H1 (cell line): Measurements from ENCODE around the gene IL1R1. TPM values are rescaled to one million over a fixed set of nuclear protein-coding genes. Genes with fewer than 3 reads are reported as not detected.
"Not testable (repeated sequence)": the region's sequence is repeated elsewhere in the genome, so short reads cannot be mapped to it uniquely, and the experiment has no call there.

ENCODE experiments used
- CTCF ChIA-PET: fragments of 300-600 bp; sonication (Branson Sonifier 250); formaldehyde crosslinking; loops from one replicate; lab custom pipeline; 2021; ENCODE audit not compliant: partially characterized antibody; lab: Charles Lee
- POLR2A ChIA-PET: fragments of 300-600 bp; sonication (Branson Sonifier 250); formaldehyde crosslinking; loops from one replicate; lab custom pipeline; 2021; ENCODE audit warnings: inconsistent platforms; ENCODE audit not compliant: partially characterized antibody; lab: Charles Lee
- DNase-seq, 2 experiments: peaks; one replicate each; pipeline versions ENCODE4 v3.0.0 to v3.0.0-alpha.2; 2010 to 2022; ENCODE audit warnings: low spot score in 2 of 2, low read depth in 1 of 2, mixed read lengths in 1 of 2
- FAIRE-seq: peaks from 2 replicates; lab custom pipeline; 2011; peaks lifted over from hg19 to GRCh38; lab: Jason Lieb, UNC
- H2AFZ ChIP-seq: 2 replicates; pipeline ENCODE4 v1.8.1; 2012; ENCODE audit warnings: low read length, inconsistent platforms
- H2AK5ac ChIP-seq: 2 replicates; pipeline ENCODE4 v1.6.1; 2013; ENCODE audit warnings: low read depth, low read length
- H2BK120ac ChIP-seq: replicated peaks from 2 replicates; pipeline ENCODE3; 2013; ENCODE audit warnings: low read depth, low read length, inconsistent platforms
- H2BK12ac ChIP-seq: 2 replicates; pipeline ENCODE4 v1.6.1; 2013; ENCODE audit warnings: low read depth, low read length
- H2BK15ac ChIP-seq: 2 replicates; pipeline ENCODE4 v1.6.1; 2013; ENCODE audit warnings: low read length
- H2BK20ac ChIP-seq: 2 replicates; pipeline ENCODE4 v1.6.1; 2013; ENCODE audit warnings: low read length
- H2BK5ac ChIP-seq: 2 replicates; pipeline ENCODE4 v1.6.1; 2013; ENCODE audit warnings: low read depth, low read length
- H3K14ac ChIP-seq: 2 replicates; pipeline ENCODE4 v1.6.1; 2013; ENCODE audit warnings: inconsistent platforms; ENCODE audit not compliant: insufficient read length
- H3K18ac ChIP-seq: 2 replicates; pipeline ENCODE4 v1.6.1; 2013; ENCODE audit warnings: low read length; ENCODE audit errors: extremely low read depth
- H3K23ac ChIP-seq: 2 replicates; pipeline ENCODE4 v1.6.1; 2013; ENCODE audit warnings: inconsistent platforms; ENCODE audit not compliant: insufficient read length
- H3K23me2 ChIP-seq: 2 replicates; pipeline ENCODE4 v1.6.1; 2013; ENCODE audit warnings: low read depth, low read length
- H3K27ac ChIP-seq: 2 replicates; pipeline ENCODE4 v1.6.1; 2011; ENCODE audit warnings: low read depth, low read length, inconsistent platforms
- H3K27me3 ChIP-seq, 4 experiments: replicated peaks in 1 of 4; 1 replicate in 1 of 4; 2 replicates in 3 of 4; pipeline versions ENCODE4 v1.6.1 to v1.8.1; 2011 to 2013; ENCODE audit warnings: low read length in 3 of 4, mild to moderate bottlenecking in 3 of 4, inconsistent platforms in 2 of 4, mixed read lengths in 2 of 4, moderate library complexity in 1 of 4; ENCODE audit not compliant: control insufficient read depth in 3 of 4, insufficient read depth in 3 of 4; ENCODE audit errors: extremely low read depth in 1 of 4
- H3K36me3 ChIP-seq, 4 experiments: 2 replicates each; pipeline versions ENCODE4 v1.6.1 to v1.8.1; 2011 to 2013; ENCODE audit warnings: mild to moderate bottlenecking in 4 of 4, low read length in 3 of 4, moderate library complexity in 2 of 4, control low read depth in 1 of 4, inconsistent platforms in 1 of 4; ENCODE audit not compliant: insufficient read depth in 4 of 4, control insufficient read depth in 2 of 4
- H3K4ac ChIP-seq: replicated peaks from 2 replicates; pipeline ENCODE3; 2013; ENCODE audit warnings: low read length, low read depth, mixed read lengths, inconsistent platforms; ENCODE audit not compliant: insufficient read length
- H3K4me1 ChIP-seq, 4 experiments: replicated peaks in 1 of 4; 1 replicate in 1 of 4; 2 replicates in 3 of 4; pipeline versions ENCODE4 v1.6.1 to v1.8.1; 2011 to 2013; ENCODE audit warnings: low read length in 3 of 4, inconsistent platforms in 2 of 4, mixed read lengths in 1 of 4; ENCODE audit not compliant: insufficient read depth in 4 of 4, control insufficient read depth in 3 of 4
- H3K4me2 ChIP-seq, 2 experiments: 2 replicates each; pipeline versions ENCODE4 v1.6.1 to v1.8.1; 2011 to 2013; ENCODE audit warnings: low read depth in 2 of 2, low read length in 2 of 2, control low read depth in 1 of 2, inconsistent platforms in 1 of 2, mild to moderate bottlenecking in 1 of 2; ENCODE audit not compliant: insufficient read depth in 1 of 2
- H3K4me3 ChIP-seq, 4 experiments: fragments of 200-600, 300-600 bp in 1 of 4; sonication (generic), shearing (Covaris generic), sonication (Bioruptor Twin) in 1 of 4; 2 replicates each; pipeline versions ENCODE4 v1.5.1 to v1.8.1; 2011 to 2016; ENCODE audit warnings: low read length in 4 of 4, low read depth in 3 of 4, control low read depth in 2 of 4, inconsistent platforms in 2 of 4, mild to moderate bottlenecking in 2 of 4, mixed read lengths in 1 of 4, moderate library complexity in 1 of 4; ENCODE audit not compliant: insufficient read depth in 2 of 4; ENCODE audit errors: extremely low read depth in 1 of 4
- H3K56ac ChIP-seq: replicated peaks from 2 replicates; pipeline ENCODE3; 2013; ENCODE audit warnings: low read depth, mild to moderate bottlenecking, mixed read lengths, low read length, inconsistent platforms; ENCODE audit not compliant: insufficient read length
- H3K79me1 ChIP-seq: 2 replicates; pipeline ENCODE4 v1.6.1; 2013; ENCODE audit warnings: low read depth, low read length, control low read depth
- H3K79me2 ChIP-seq, 2 experiments: 2 replicates each; pipeline versions ENCODE4 v1.6.1 to v1.8.1; 2012 to 2013; ENCODE audit warnings: low read length in 2 of 2, mild to moderate bottlenecking in 2 of 2, inconsistent platforms in 1 of 2; ENCODE audit not compliant: insufficient read depth in 2 of 2, control insufficient read depth in 1 of 2
- H3K9ac ChIP-seq, 4 experiments: replicated peaks in 1 of 4; 1 replicate in 1 of 4; 2 replicates in 3 of 4; pipeline versions ENCODE4 v1.6.1 to v1.8.1; 2011 to 2013; ENCODE audit warnings: low read depth in 3 of 4, low read length in 3 of 4, control low read depth in 2 of 4, mild to moderate bottlenecking in 2 of 4, moderate library complexity in 2 of 4, inconsistent platforms in 1 of 4; ENCODE audit errors: extremely low read depth in 1 of 4
- H3K9me3 ChIP-seq, 2 experiments: 2 replicates each; pipeline versions ENCODE4 v1.6.1 to v1.8.1; 2012 to 2013; ENCODE audit warnings: mild to moderate bottlenecking in 2 of 2, moderate library complexity in 2 of 2, control low read depth in 1 of 2, inconsistent platforms in 1 of 2, low read depth in 1 of 2, low read length in 1 of 2, mixed read lengths in 1 of 2; ENCODE audit not compliant: insufficient read depth in 2 of 2
- H4K20me1 ChIP-seq, 2 experiments: replicated peaks in 1 of 2; 2 replicates each; pipeline versions ENCODE3 to v1.8.1; 2011 to 2013; ENCODE audit warnings: inconsistent platforms in 2 of 2, low read length in 2 of 2, mild to moderate bottlenecking in 1 of 2; ENCODE audit not compliant: insufficient read depth in 2 of 2, control insufficient read depth in 1 of 2
- H4K5ac ChIP-seq: 2 replicates; pipeline ENCODE4 v1.6.1; 2013; ENCODE audit warnings: low read length, low read depth, mixed read lengths, inconsistent platforms; ENCODE audit not compliant: insufficient read length
- H4K8ac ChIP-seq: 2 replicates; pipeline ENCODE4 v1.8.0; 2013; ENCODE audit warnings: mild to moderate bottlenecking, moderate library complexity, low read length, inconsistent platforms; ENCODE audit not compliant: insufficient read depth; ENCODE audit errors: extremely low read depth
- H4K91ac ChIP-seq: replicated peaks from 2 replicates; pipeline ENCODE3; 2013; ENCODE audit warnings: low read length, mixed read lengths, inconsistent platforms; ENCODE audit not compliant: insufficient read length
- WGBS, 2 experiments: shearing (Covaris generic) in 1 of 2; methylation state at CpG; one replicate each; pipeline versions ENCODE4 v1.1.6 to v1.1.7; 2013 to 2015; ENCODE audit warnings: low lambda C conversion rate in 2 of 2, mixed read lengths in 2 of 2, inconsistent platforms in 1 of 2, low coverage in 1 of 2, missing lambda C conversion rate in 1 of 2; ENCODE audit not compliant: insufficient replicate concordance in 2 of 2, insufficient coverage in 1 of 2, insufficient read length in 1 of 2; ENCODE audit errors: extremely low coverage in 1 of 2, missing lambda C conversion rate in 1 of 2; 5-methylcytosine and 5-hydroxymethylcytosine counted together
- polyA plus RNA-seq, 7 experiments: library from polyadenylated mRNA; depleted of rRNA in 3 of 7; stranded (reverse) in 5 of 7; unstranded in 2 of 7; fragments of >200 nt in 5 of 7; fragments of 200-250 nt in 2 of 7; gene quantifications; 1 replicate in 5 of 7; 2 replicates in 1 of 7; 4 replicates in 1 of 7; pipeline versions ENCODE4 v1.2.1 to v1.2.3, GENCODE V29; 2011 to 2013; ENCODE audit warnings: missing spikeins in 2 of 7, mixed read lengths in 2 of 7
- total RNA-seq: library from RNA; stranded (reverse); fragmentation: NEBNext Ultra II Directional; extraction: Animal tissue kit (Norgen Biotek cat#: 25700); gene quantifications from 2 replicates; pipeline ENCODE4 v1.2.1, GENCODE V29; 2021

IL1R1 gene
- total and polyA plus RNA-seq, 2 of the 8 experiments (the other 6 are each of a cell fraction or from before 2014, with no cell fraction given): 0.34 to 0.47 TPM

- WGBS, 2 experiments: 88% methylated on average over 5 of the region's 5 CpGs; no CpG with 5 or more reads in 1 of the 2 experiments
- H2BK120ac ChIP-seq: not testable (repeated sequence)
Measured at GRCh38 chr2:102124421-102124820, 18.1 kb upstream of the IL1R1 start.

More at GRCh38 chr2:102124421-102124820, 18.1 kb upstream of the IL1R1 start:
- H3K9me3 ChIP-seq, H4K91ac ChIP-seq, H4K5ac ChIP-seq, H2BK12ac ChIP-seq, H3K4me1 ChIP-seq, H3K36me3 ChIP-seq, H3K9ac ChIP-seq, H3K18ac ChIP-seq, H2BK5ac ChIP-seq, H3K27ac ChIP-seq, H3K4ac ChIP-seq, H3K27me3 ChIP-seq, H3K79me2 ChIP-seq, H4K20me1 ChIP-seq, DNase-seq, H3K23ac ChIP-seq, H3K56ac ChIP-seq, H3K14ac ChIP-seq, H3K4me2 ChIP-seq, H3K79me1 ChIP-seq, H4K8ac ChIP-seq, CTCF ChIA-PET, H3K4me3 ChIP-seq, H2AFZ ChIP-seq, H3K23me2 ChIP-seq, POLR2A ChIA-PET, H2BK15ac ChIP-seq, H2AK5ac ChIP-seq, FAIRE-seq, H2BK20ac ChIP-seq: not testable (repeated sequence)
